Fibroblast of lung (primary cell): ENCODE results near the gene LENG9. TPM values are rescaled to one million over a fixed set of nuclear protein-coding genes. Genes with fewer than 3 reads are reported as not detected.

Experiments used
- DNase-seq, 2 donors: peaks; one replicate each; pipeline versions ENCODE4 v3.0.0 to v3.0.0-alpha.2; 2010; ENCODE audit warnings: low read depth in 2 of 2
- H2AFZ ChIP-seq: 2 replicates; pipeline ENCODE4 v1.5.1; 2012; ENCODE audit warnings: low read length, control low read depth, inconsistent platforms
- H3K27ac ChIP-seq: 2 replicates; pipeline ENCODE4 v1.5.1; 2011; ENCODE audit warnings: low read length, control low read depth; ENCODE audit not compliant: insufficient read depth
- H3K27me3 ChIP-seq: 2 replicates; pipeline ENCODE4 v1.5.1; 2011; ENCODE audit warnings: mild to moderate bottlenecking, low read length; ENCODE audit not compliant: control insufficient read depth, insufficient read depth
- H3K36me3 ChIP-seq: 2 replicates; pipeline ENCODE4 v1.5.1; 2011; ENCODE audit warnings: low read length; ENCODE audit not compliant: control insufficient read depth, insufficient read depth
- H3K4me1 ChIP-seq: 2 replicates; pipeline ENCODE4 v1.5.1; 2011; ENCODE audit warnings: low read length; ENCODE audit not compliant: control insufficient read depth, insufficient read depth; ENCODE audit errors: extremely low read depth
- H3K4me2 ChIP-seq: 2 replicates; pipeline ENCODE4 v1.5.1; 2011; ENCODE audit warnings: low read length, control low read depth; ENCODE audit not compliant: insufficient read depth; ENCODE audit errors: extremely low read depth
- H3K4me3 ChIP-seq, 4 experiments: fragments of 200-600 bp in 1 of 4; sonication (generic) in 1 of 4; replicated peaks in 1 of 4; 2 replicates each; pipeline ENCODE4 v1.5.1; 2011 to 2016; ENCODE audit warnings: low read length in 4 of 4, low read depth in 3 of 4, mild to moderate bottlenecking in 3 of 4, control low read depth in 2 of 4, inconsistent platforms in 1 of 4, mixed read lengths in 1 of 4; ENCODE audit not compliant: insufficient read depth in 1 of 4; ENCODE audit errors: control extremely low read depth in 1 of 4
- H3K79me2 ChIP-seq: 2 replicates; pipeline ENCODE4 v1.5.1; 2012; ENCODE audit warnings: mild to moderate bottlenecking, low read length, inconsistent platforms; ENCODE audit not compliant: control insufficient read depth, insufficient read depth
- H3K9ac ChIP-seq: 2 replicates; pipeline ENCODE4 v1.5.1; 2011; ENCODE audit warnings: mild to moderate bottlenecking, low read length, control low read depth; ENCODE audit not compliant: insufficient read depth
- H3K9me3 ChIP-seq: 2 replicates; pipeline ENCODE4 v1.5.1; 2012; ENCODE audit warnings: low read depth, low read length; ENCODE audit not compliant: control insufficient read depth, insufficient read depth
- H4K20me1 ChIP-seq: 2 replicates; pipeline ENCODE4 v1.5.1; 2011; ENCODE audit warnings: low read length; ENCODE audit not compliant: control insufficient read depth, insufficient read depth; ENCODE audit errors: extremely low read depth
- EZH2 ChIP-seq: IDR thresholded peaks from 2 replicates; pipeline ENCODE4 v1.5.1; 2012; ENCODE audit warnings: low read length, control low read depth, mild to moderate bottlenecking; ENCODE audit errors: missing control alignments
- polyA plus RNA-seq, 2 donors: library from polyadenylated mRNA; depleted of rRNA in 1 of 2; stranded (reverse) in 1 of 2; unstranded in 1 of 2; fragments of >200 nt; gene quantifications; 2 replicates each; pipeline ENCODE4 v1.2.1, GENCODE V29; 2011 to 2012; ENCODE audit warnings: missing spikeins in 1 of 2
- total RNA-seq: library from RNA; depleted of rRNA; stranded (reverse); fragments of >200 nt; gene quantifications from 2 replicates; pipeline ENCODE4 v1.2.1, GENCODE V29; 2014
- TF ChIP-seq, protein P1 (sequence below), 2 donors: IDR thresholded peaks in 1 of 2; conservative IDR thresholded peaks in 1 of 2; 1 replicate in 1 of 2; 2 replicates in 1 of 2; pipeline ENCODE4 v1.5.1; 2011 to 2012; ENCODE audit warnings: low read length in 2 of 2, control low read depth in 1 of 2, inconsistent platforms in 1 of 2, low read depth in 1 of 2, mild to moderate bottlenecking in 1 of 2

LENG9 gene
- total and polyA plus RNA-seq, 2 donors (not counting 1 experiment from before 2014, with no cell fraction given), result 0.84 to 16.7 TPM

DNA sequence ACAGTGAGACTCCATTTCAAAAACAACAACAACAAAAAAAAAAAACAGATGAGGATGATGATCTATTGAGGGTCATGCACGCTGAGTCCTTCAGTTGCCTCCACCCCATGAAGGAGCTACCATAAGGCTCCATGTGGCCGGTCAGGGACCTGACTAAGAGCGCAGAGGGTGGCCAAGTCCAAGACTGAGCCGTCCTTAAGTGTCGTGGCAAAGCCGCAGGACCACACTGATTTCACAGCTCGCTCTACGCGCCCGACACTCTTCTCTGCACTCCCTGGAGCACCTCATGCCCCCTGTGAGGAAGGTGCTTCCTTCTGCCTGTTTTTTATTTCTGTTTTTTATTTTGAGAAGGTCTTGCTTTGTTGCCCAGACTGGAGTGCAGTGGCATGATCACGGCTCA is 36.0 kb downstream of the LENG9 start:
- no peaks in the 10 kb centered on the region for H3K9me3 ChIP-seq
- DNase-seq, result no peak
- H2AFZ ChIP-seq, result no peak overlapping the region
- no peaks in the 10 kb centered on the region for H3K79me2 ChIP-seq
- no peak overlapping the region for H3K4me3 ChIP-seq
- no peak for TF ChIP-seq EZH2
- TF ChIP-seq, protein P1, sequence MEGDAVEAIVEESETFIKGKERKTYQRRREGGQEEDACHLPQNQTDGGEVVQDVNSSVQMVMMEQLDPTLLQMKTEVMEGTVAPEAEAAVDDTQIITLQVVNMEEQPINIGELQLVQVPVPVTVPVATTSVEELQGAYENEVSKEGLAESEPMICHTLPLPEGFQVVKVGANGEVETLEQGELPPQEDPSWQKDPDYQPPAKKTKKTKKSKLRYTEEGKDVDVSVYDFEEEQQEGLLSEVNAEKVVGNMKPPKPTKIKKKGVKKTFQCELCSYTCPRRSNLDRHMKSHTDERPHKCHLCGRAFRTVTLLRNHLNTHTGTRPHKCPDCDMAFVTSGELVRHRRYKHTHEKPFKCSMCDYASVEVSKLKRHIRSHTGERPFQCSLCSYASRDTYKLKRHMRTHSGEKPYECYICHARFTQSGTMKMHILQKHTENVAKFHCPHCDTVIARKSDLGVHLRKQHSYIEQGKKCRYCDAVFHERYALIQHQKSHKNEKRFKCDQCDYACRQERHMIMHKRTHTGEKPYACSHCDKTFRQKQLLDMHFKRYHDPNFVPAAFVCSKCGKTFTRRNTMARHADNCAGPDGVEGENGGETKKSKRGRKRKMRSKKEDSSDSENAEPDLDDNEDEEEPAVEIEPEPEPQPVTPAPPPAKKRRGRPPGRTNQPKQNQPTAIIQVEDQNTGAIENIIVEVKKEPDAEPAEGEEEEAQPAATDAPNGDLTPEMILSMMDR (conservative IDR thresholded peaks at IDR 0.05 in 1 of 2, IDR thresholded peaks at IDR 0.05 in 1 of 2; ENCODE audit: low read depth in 1 of 2, low read length in 2 of 2), result no peak
- H3K4me1 ChIP-seq, result no peaks in the 10 kb centered on the region
- H3K27ac ChIP-seq, result no peak overlapping the region
- H4K20me1 ChIP-seq, result no peaks in the 10 kb centered on the region
- H3K36me3 ChIP-seq, result no peaks in the 10 kb centered on the region
- H3K9ac ChIP-seq, result no peak overlapping the region
- H3K27me3 ChIP-seq, result no peaks in the 10 kb centered on the region
- no peak overlapping the region for H3K4me2 ChIP-seq

DNA sequence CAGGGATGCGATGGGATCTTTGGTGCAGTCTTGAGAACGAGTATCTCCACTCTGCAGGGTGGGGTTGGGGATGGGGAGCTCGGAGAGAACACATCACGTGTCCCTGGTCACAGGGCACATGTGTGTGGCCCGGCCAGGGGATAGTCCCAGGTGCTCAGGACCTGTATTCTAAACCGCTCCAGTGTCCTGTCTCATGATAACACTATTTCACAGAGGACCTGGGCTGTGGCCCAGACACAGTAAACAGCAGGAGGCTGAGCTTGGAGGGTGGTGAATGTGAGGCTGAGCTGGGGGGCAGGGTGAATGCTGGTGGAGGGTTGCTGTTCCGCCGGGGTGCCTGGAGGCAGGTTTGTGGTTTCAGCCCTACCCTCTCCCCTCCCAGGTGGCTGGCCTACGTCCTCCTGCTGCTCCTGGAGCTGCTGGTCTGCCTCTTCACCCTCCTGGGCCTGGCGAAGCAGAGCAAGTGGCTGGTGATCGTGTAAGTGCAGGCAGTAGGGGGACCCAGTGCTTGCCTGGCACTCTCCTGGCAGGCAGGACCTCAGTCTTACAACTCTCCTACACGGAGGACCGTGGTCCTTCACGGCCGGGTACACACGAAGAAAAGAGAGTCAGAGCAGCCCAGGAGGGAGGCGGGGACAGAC is 37.2 kb downstream of the LENG9 start:
- Histone ChIP-seq H4K20me1 (no peaks in the 10 kb centered on the region), H3K4me3 (no peak overlapping the region), H3K4me2 (no peak overlapping the region), H2AFZ (no peak overlapping the region), H3K27ac (no peak overlapping the region), H3K27me3 (peaks cover under 1% of the 10 kb centered on the region), H3K9me3 (no peaks in the 10 kb centered on the region), H3K79me2 (no peaks in the 10 kb centered on the region), H3K9ac (no peak overlapping the region), H3K4me1 (no peaks in the 10 kb centered on the region), H3K36me3 (no peaks in the 10 kb centered on the region)
- DNase-seq, result no peak
- TF ChIP-seq, protein P1 (conservative IDR thresholded peaks at IDR 0.05 in 1 of 2, IDR thresholded peaks at IDR 0.05 in 1 of 2; ENCODE audit: low read depth in 1 of 2, low read length in 2 of 2), result no peak
- TF ChIP-seq EZH2, result no peak

DNA sequence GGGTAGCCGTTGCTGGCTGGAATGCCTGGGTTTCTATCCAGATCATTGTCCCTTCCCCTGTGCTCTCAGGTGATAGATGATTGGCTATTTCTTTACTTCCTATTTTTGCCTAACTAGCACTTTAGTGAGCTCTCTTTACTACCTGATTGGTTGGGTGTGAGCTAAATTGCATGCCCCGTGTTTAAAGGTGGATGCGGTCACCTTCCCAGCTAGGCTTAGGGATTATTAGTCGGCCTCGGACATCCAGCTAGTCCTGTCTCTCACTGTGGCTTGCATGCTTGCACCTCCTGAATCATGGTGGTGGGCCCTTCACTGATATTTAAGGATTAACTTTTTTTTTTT is 38.2 kb downstream of the LENG9 start:
- Histone ChIP-seq H2AFZ (no peak overlapping the region), H3K4me3 (no peak overlapping the region)

More for the DNA sequence above, 38.2 kb downstream of the LENG9 start:
- Histone ChIP-seq H4K20me1 (no peaks in the 10 kb centered on the region), H3K36me3 (no peaks in the 10 kb centered on the region), H3K4me1 (no peaks in the 10 kb centered on the region), H3K79me2 (no peaks in the 10 kb centered on the region), H3K4me2 (no peak overlapping the region), H3K9ac (no peak overlapping the region), H3K9me3 (no peaks in the 10 kb centered on the region), H3K27me3 (peaks cover 6% of the 10 kb centered on the region), H3K27ac (no peak overlapping the region)
- TF ChIP-seq EZH2, result no peak
- TF ChIP-seq, protein P1 (conservative IDR thresholded peaks at IDR 0.05 in 1 of 2, IDR thresholded peaks at IDR 0.05 in 1 of 2; ENCODE audit: low read depth in 1 of 2, low read length in 2 of 2), result no peak
- no peak for DNase-seq
